ENCODE measurements around the gene CASP14.
"Not testable (repeated sequence)": the region's sequence is repeated elsewhere in the genome, so short reads cannot be mapped to it uniquely, and the experiment has no call there.

Gene CASP14

GRCh38 chr19:15093001-15093400 lies 43.7 kb downstream of the CASP14 start:
- no peak for TF ChIP-seq CTCF (IDR thresholded peaks at IDR 0.05)
- no peak for TF ChIP-seq ZFX (IDR thresholded peaks at IDR 0.05; ENCODE audit: borderline replicate concordance)
- H3K27ac ChIP-seq = no peak overlapping the region

GRCh38 chr19:15096223-15096622 lies 46.9 kb downstream of the CASP14 start:
- TF ChIP-seq CTCF (IDR thresholded peaks at IDR 0.05) = no peak
- no peak for TF ChIP-seq ZFX (IDR thresholded peaks at IDR 0.05; ENCODE audit: borderline replicate concordance)
- no peak overlapping the region for H3K27ac ChIP-seq

- H3K27ac ChIP-seq = not testable (repeated sequence)
Measured at GRCh38 chr19:15097980-15098379, 48.7 kb downstream of the CASP14 start.

- no peak overlapping the region for H3K27ac ChIP-seq
- TF ChIP-seq CTCF (IDR thresholded peaks at IDR 0.05) (no peak), ZFX (IDR thresholded peaks at IDR 0.05; ENCODE audit: borderline replicate concordance) (no peak)
Measured at GRCh38 chr19:15098460-15098859, 49.2 kb downstream of the CASP14 start.

- no peak overlapping the region for H3K27ac ChIP-seq
Measured at GRCh38 chr19:15099017-15099582, 49.8 kb downstream of the CASP14 start.

GRCh38 chr19:15101479-15102082 lies 52.3 kb downstream of the CASP14 start:
- H3K27ac ChIP-seq = no peak overlapping the region
- TF ChIP-seq ZFX (IDR thresholded peaks at IDR 0.05; ENCODE audit: borderline replicate concordance) = no peak
- TF ChIP-seq CTCF (IDR thresholded peaks at IDR 0.05) = peak; percentile 85

More at GRCh38 chr19:15099017-15099582, 49.8 kb downstream of the CASP14 start:
- no peak for TF ChIP-seq CTCF (IDR thresholded peaks at IDR 0.05)
- no peak for TF ChIP-seq ZFX (IDR thresholded peaks at IDR 0.05; ENCODE audit: borderline replicate concordance)

GRCh38 chr19:15104003-15104402 lies 54.7 kb downstream of the CASP14 start:
- TF ChIP-seq CTCF (IDR thresholded peaks at IDR 0.05) (no peak), ZFX (IDR thresholded peaks at IDR 0.05; ENCODE audit: borderline replicate concordance) (no peak)
- no peak overlapping the region for H3K27ac ChIP-seq

GRCh38 chr19:15104411-15104810 lies 55.1 kb downstream of the CASP14 start:
- TF ChIP-seq ZFX (IDR thresholded peaks at IDR 0.05; ENCODE audit: borderline replicate concordance) (no peak), CTCF (IDR thresholded peaks at IDR 0.05) (no peak)
- H3K27ac ChIP-seq = no peak overlapping the region

Measured in 22Rv1 (cell line).